ENCODE data around the gene SNIP1.

DNA sequence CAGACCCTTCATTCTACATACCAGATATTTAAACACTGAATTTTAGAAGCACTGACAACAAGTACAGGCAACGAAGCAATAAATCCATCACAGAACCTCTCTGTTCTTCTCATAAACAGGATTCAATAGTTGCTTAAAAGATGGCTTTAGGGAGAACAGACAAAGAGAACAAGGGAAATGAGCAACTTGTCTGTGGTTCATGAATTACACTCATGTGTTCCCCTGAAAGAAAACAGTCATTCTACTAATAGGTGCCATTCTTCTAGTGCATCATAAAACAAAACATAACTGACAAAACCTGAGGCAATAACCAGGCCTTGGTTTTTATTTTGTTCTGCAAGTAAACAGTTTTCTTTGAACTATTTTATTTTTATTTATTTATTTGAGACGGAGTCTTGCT lies 34.8 kb upstream of the SNIP1 start:
- TF ChIP-seq, protein P1, sequence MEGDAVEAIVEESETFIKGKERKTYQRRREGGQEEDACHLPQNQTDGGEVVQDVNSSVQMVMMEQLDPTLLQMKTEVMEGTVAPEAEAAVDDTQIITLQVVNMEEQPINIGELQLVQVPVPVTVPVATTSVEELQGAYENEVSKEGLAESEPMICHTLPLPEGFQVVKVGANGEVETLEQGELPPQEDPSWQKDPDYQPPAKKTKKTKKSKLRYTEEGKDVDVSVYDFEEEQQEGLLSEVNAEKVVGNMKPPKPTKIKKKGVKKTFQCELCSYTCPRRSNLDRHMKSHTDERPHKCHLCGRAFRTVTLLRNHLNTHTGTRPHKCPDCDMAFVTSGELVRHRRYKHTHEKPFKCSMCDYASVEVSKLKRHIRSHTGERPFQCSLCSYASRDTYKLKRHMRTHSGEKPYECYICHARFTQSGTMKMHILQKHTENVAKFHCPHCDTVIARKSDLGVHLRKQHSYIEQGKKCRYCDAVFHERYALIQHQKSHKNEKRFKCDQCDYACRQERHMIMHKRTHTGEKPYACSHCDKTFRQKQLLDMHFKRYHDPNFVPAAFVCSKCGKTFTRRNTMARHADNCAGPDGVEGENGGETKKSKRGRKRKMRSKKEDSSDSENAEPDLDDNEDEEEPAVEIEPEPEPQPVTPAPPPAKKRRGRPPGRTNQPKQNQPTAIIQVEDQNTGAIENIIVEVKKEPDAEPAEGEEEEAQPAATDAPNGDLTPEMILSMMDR (IDR thresholded peaks at IDR 0.05): no peak
- no peak for TF ChIP-seq POLR2A (IDR thresholded peaks at IDR 0.05)
